HepG2 (cell line): ENCODE data around the gene IPO9. TPM values are rescaled to one million over a fixed set of nuclear protein-coding genes. Genes with fewer than 3 reads are reported as not detected.
A peak's percentile ranks its signal among the peaks of the same experiment; 100 is the strongest.

ENCODE experiments used
- ATAC-seq: fragments of 200-7000 bp; cut with Tn5 transposase; 3 replicates; pipeline ENCODE4 v1.9.1; 2020; ENCODE audit warnings: mild to moderate bottlenecking, moderate library complexity
- BruUV-seq: library from RNA; stranded (reverse); fragments of 400-500 nt; replicated peaks from 2 replicates; lab custom pipeline; 2021; lab: Mats Ljungman, UMichigan
- CTCF ChIA-PET: fragments of 300-600 bp; formaldehyde crosslinking; extraction: SDS; loops from one replicate; lab custom pipeline; 2021; ENCODE audit warnings: low total read pairs, inconsistent platforms, low intra/inter-chr PET ratio; lab: Yijun Ruan, JAX
- POLR2A ChIA-PET: fragments of 350-600 bp; sonication (Branson Sonifier 250); formaldehyde crosslinking; loops from one replicate; lab custom pipeline; 2020; ENCODE audit warnings: antibody characterized with exemption, inconsistent platforms; lab: Yijun Ruan, JAX
- DNase-seq: peaks from one replicate; pipeline ENCODE4 v3.0.0-alpha.2; 2015; ENCODE audit warnings: low spot score
- FAIRE-seq: peaks from 3 replicates; lab custom pipeline; 2011; peaks lifted over from hg19 to GRCh38; lab: Jason Lieb, UNC
- H2AFZ ChIP-seq: one replicate; pipeline ENCODE4 v1.6.1; 2011; ENCODE audit warnings: low read length, inconsistent platforms
- H3K27ac ChIP-seq: fragments of 300-600 bp; 3 replicates; pipeline ENCODE4 v1.8.0; 2011; ENCODE audit warnings: mixed run types, mild to moderate bottlenecking, mixed read lengths, low read length, inconsistent platforms; ENCODE audit not compliant: insufficient read depth; ENCODE audit errors: extremely low read length
- H3K27me3 ChIP-seq, 2 experiments: fragments of 200-600 bp in 1 of 2; 2 replicates in 1 of 2; 3 replicates in 1 of 2; pipeline versions ENCODE4 v1.6.0 to v1.8.0; 2011; ENCODE audit warnings: low read length in 2 of 2, mild to moderate bottlenecking in 2 of 2, moderate library complexity in 2 of 2, inconsistent platforms in 1 of 2; ENCODE audit not compliant: insufficient read depth in 2 of 2, control insufficient read depth in 1 of 2
- H3K36me3 ChIP-seq, 2 experiments: fragments of 200-600 bp in 1 of 2; replicated peaks in 1 of 2; 2 replicates in 1 of 2; 3 replicates in 1 of 2; pipeline versions ENCODE4 v1.5.1 to v1.8.0; 2011; ENCODE audit warnings: low read length in 2 of 2, inconsistent platforms in 1 of 2; ENCODE audit not compliant: insufficient read depth in 2 of 2, control insufficient read depth in 1 of 2
- H3K4me1 ChIP-seq: 2 replicates; pipeline ENCODE4 v1.5.1; 2012; ENCODE audit warnings: low read length, inconsistent platforms; ENCODE audit not compliant: insufficient read depth
- H3K4me2 ChIP-seq: 2 replicates; pipeline ENCODE4 v1.6.0; 2011; ENCODE audit warnings: low read depth, low read length, inconsistent platforms
- H3K4me3 ChIP-seq, 3 experiments: fragments of 200-600 bp in 1 of 3; sonication (generic), shearing (Covaris generic) in 1 of 3; replicated peaks in 1 of 3; 2 replicates each; pipeline ENCODE4 v1.5.1; 2011 to 2016; ENCODE audit warnings: low read length in 3 of 3, inconsistent platforms in 2 of 3, low read depth in 2 of 3, mild to moderate bottlenecking in 2 of 3, control low read depth in 1 of 3, mixed read lengths in 1 of 3; ENCODE audit not compliant: insufficient read depth in 1 of 3
- H3K79me2 ChIP-seq: one replicate; pipeline ENCODE4 v1.6.1; 2011; ENCODE audit warnings: low read length, inconsistent platforms; ENCODE audit not compliant: insufficient read depth
- H3K9ac ChIP-seq: 2 replicates; pipeline ENCODE4 v1.6.0; 2011; ENCODE audit warnings: mild to moderate bottlenecking, low read depth, low read length, inconsistent platforms; ENCODE audit not compliant: insufficient read depth
- H3K9me3 ChIP-seq: 2 replicates; pipeline ENCODE4 v1.5.1; 2012; ENCODE audit warnings: mild to moderate bottlenecking, low read length
- H4K20me1 ChIP-seq: 2 replicates; pipeline ENCODE4 v1.6.0; 2011; ENCODE audit warnings: inconsistent platforms, mild to moderate bottlenecking, low read length, moderate library complexity; ENCODE audit not compliant: insufficient read depth
- AGO2 ChIP-seq: fragments of 200-400 bp; formaldehyde crosslinking; optimal IDR thresholded peaks from 2 replicates; pipeline ENCODE3; 2017; ENCODE audit warnings: mild to moderate bottlenecking, low read depth, low read length, moderate library complexity
- HDAC1 ChIP-seq: sonication (generic); formaldehyde crosslinking; IDR thresholded peaks from 2 replicates; pipeline ENCODE4 v1.5.1; 2020; ENCODE audit warnings: mild to moderate bottlenecking, missing genetic modification reagents
- HNRNPLL ChIP-seq: fragments of 200-400 bp; formaldehyde crosslinking; IDR thresholded peaks from 2 replicates; pipeline ENCODE4 v1.6.1; 2017; ENCODE audit warnings: mild to moderate bottlenecking, low read depth, low read length; ENCODE audit not compliant: poor library complexity, severe bottlenecking
- IRF2 ChIP-seq: IDR thresholded peaks from 2 replicates; pipeline ENCODE4 v1.6.1; 2018; ENCODE audit warnings: missing genetic modification reagents, missing compliant biosample characterization
- MTA1 ChIP-seq: sonication (generic); formaldehyde crosslinking; IDR thresholded peaks from 2 replicates; pipeline ENCODE4 v1.4.0; 2020; ENCODE audit warnings: missing genetic modification reagents, mild to moderate bottlenecking, borderline replicate concordance
- NONO ChIP-seq, 2 experiments: fragments of 450-650 bp in 1 of 2; sonication (generic) in 1 of 2; formaldehyde crosslinking in 1 of 2; IDR thresholded peaks in 1 of 2; conservative IDR thresholded peaks in 1 of 2; 2 replicates each; pipeline versions ENCODE4 v1.6.1 to v1.8.0; 2017 to 2022; ENCODE audit warnings: mild to moderate bottlenecking in 1 of 2, missing genetic modification reagents in 1 of 2, moderate library complexity in 1 of 2
- RARG ChIP-seq: sonication (generic); formaldehyde crosslinking; IDR thresholded peaks from 2 replicates; pipeline ENCODE4 v1.4.0; 2020; ENCODE audit warnings: low read depth, mild to moderate bottlenecking, missing genetic modification reagents
- REST ChIP-seq, 2 experiments: IDR thresholded peaks; 2 replicates each; pipeline ENCODE4 v1.6.1; 2011 to 2012; ENCODE audit warnings: low read length in 2 of 2, borderline replicate concordance in 1 of 2, low read depth in 1 of 2, mild to moderate bottlenecking in 1 of 2, moderate library complexity in 1 of 2
- ZBTB14 ChIP-seq: sonication (generic); formaldehyde crosslinking; IDR thresholded peaks from 2 replicates; pipeline ENCODE4 v1.4.0; 2020; ENCODE audit warnings: missing genetic modification reagents
- ZBTB21 ChIP-seq: sonication (generic); formaldehyde crosslinking; IDR thresholded peaks from 2 replicates; pipeline ENCODE4 v1.4.0; 2020; ENCODE audit warnings: missing genetic modification reagents
- ZNF101 ChIP-seq: sonication (generic); formaldehyde crosslinking; IDR thresholded peaks from 2 replicates; pipeline ENCODE4 v1.4.0; 2020; ENCODE audit warnings: mild to moderate bottlenecking, low read depth, missing genetic modification reagents, borderline replicate concordance
- ZNF512 ChIP-seq: sonication (generic); formaldehyde crosslinking; IDR thresholded peaks from 2 replicates; pipeline ENCODE4 v1.4.0; 2020; ENCODE audit warnings: mild to moderate bottlenecking, missing genetic modification reagents
- ZNF674 ChIP-seq: sonication (generic); formaldehyde crosslinking; IDR thresholded peaks from 2 replicates; pipeline ENCODE4 v1.5.0; 2020; ENCODE audit warnings: low read depth, mild to moderate bottlenecking, missing genetic modification reagents
- ZSCAN22 ChIP-seq: sonication (generic); formaldehyde crosslinking; IDR thresholded peaks from 2 replicates; pipeline ENCODE4 v1.4.0; 2020; ENCODE audit warnings: mild to moderate bottlenecking, missing genetic modification reagents
- ZSCAN9 ChIP-seq: IDR thresholded peaks from 2 replicates; pipeline ENCODE4 v1.6.1; 2016; ENCODE audit warnings: borderline replicate concordance
- WGBS: methylation state at CpG from one replicate; pipeline ENCODE4 v1.1.6; 2017; ENCODE audit warnings: low lambda C conversion rate; 5-methylcytosine and 5-hydroxymethylcytosine counted together
- in situ Hi-C: cut with HindIII; loops from 2 replicates; pipeline ENCODE4 v1.10.0; 2017; ENCODE audit warnings: low pct_unique_long_range_greater_than_20kb; ENCODE audit not compliant: extremely low pct_ligation_motif_present
- intact Hi-C: fragments of 100-400 bp; cut with micrococcal nuclease; formaldehyde crosslinking; loops from one replicate; pipeline ENCODE4 v1.10.0; 2022; ENCODE audit not compliant: unreplicated experiment
- polyA plus RNA-seq, 8 experiments: library from polyadenylated mRNA; depleted of rRNA in 3 of 8; stranded (reverse) in 7 of 8; unstranded in 1 of 8; fragments of >200 nt; fragmentation: Illumina TruSeq in 4 of 8; extraction: Trizol in 4 of 8; gene quantifications; 2 replicates each; pipeline versions ENCODE4 v1.2.1 to v1.2.3, GENCODE V29; 2011 to 2016; ENCODE audit warnings: low read depth in 4 of 8, missing spikeins in 1 of 8, mixed read lengths in 1 of 8; ENCODE audit not compliant: insufficient read depth in 1 of 8
- total RNA-seq, 5 experiments: library from RNA; depleted of rRNA; stranded (reverse); fragments of >200 nt; fragmentation: Illumina TruSeq; extraction: Trizol; gene quantifications; 2 replicates each; pipeline ENCODE4 v1.2.3, GENCODE V29; 2016; ENCODE audit warnings: low read depth in 1 of 5

Gene IPO9
- total and polyA plus RNA-seq, 2 of the 13 experiments (the other 11 are each of a cell fraction or from before 2014, with no cell fraction given), result 31.0 to 34.8 TPM

- Histone ChIP-seq H3K36me3 (no peaks in the 10 kb centered on the region), H3K4me1 (no peaks in the 10 kb centered on the region), H3K4me2 (peak overlapping the region; percentile 31; the same call in 1 of the 2 replicates), H3K9ac (no peak overlapping the region), H3K27ac (no peak overlapping the region), H3K27me3 (no peaks in the 10 kb centered on the region), H3K9me3 (no peaks in the 10 kb centered on the region), H3K4me3 (peak overlapping the region in 1 of 3 experiments; percentile 28; a peak in 1 of 6 replicates), H3K79me2 (no peaks in the 10 kb centered on the region), H2AFZ (no peak overlapping the region), H4K20me1 (no peaks in the 10 kb centered on the region)
- no TSS peak for BruUV-seq
- ChIA-PET CTCF (interaction anchor here (0.7 to 2.7 kb wide), 3 partner anchors 14 to 223 kb away, joined by 5 to 28 read pairs (median 5); no protein-coding TSS in a partner anchor), POLR2A (interaction anchor here (1.1 to 1.9 kb wide), 4 partner anchors 59 to 111 kb away, joined by 3 to 6 read pairs (median 3); partner anchors contain the start of genes RNPEP and TIMM17A)
- intact Hi-C loops (loop anchor here (5.0 to 10.0 kb wide), 2 partner anchors 61 to 219 kb away; partner anchors contain the start of gene TIMM17A), in situ Hi-C loops (loop anchor here (5.0 kb wide), 1 partner anchor 236 kb away; no protein-coding TSS in a partner anchor)
- ATAC-seq (peak; percentile 93), DNase-seq (peak; percentile 78), FAIRE-seq (peak; percentile 91)
- WGBS, result 11% methylated on average over 10 of the region's 10 CpGs
- TF ChIP-seq ZSCAN9 (CRISPR knock-in tag) (no peak), IRF2 (CRISPR knock-in tag) (0 out of 2 replicates have a peak, but pooled peaks have one; percentile 47), HNRNPLL (no peak), ZNF101 (CRISPR knock-in tag) (no peak), ZNF512 (CRISPR knock-in tag) (no peak), AGO2 (no peak), NONO (IDR thresholded peaks at IDR 0.05) (no peak), NONO (CRISPR knock-in tag; conservative IDR thresholded peaks at IDR 0.05) (no peak), HDAC1 (CRISPR knock-in tag) (no peak), ZNF674 (CRISPR knock-in tag) (no peak), ZSCAN22 (CRISPR knock-in tag) (no peak), ZBTB14 (no peak), RARG (no peak), ZBTB21 (CRISPR knock-in tag) (peak; percentile 68; the same call in 1 of the 2 replicates), MTA1 (no peak), REST (IDR thresholded peaks at IDR 0.05; ENCODE audit: borderline replicate concordance in 1 of 2, low read depth in 1 of 2, low read length in 2 of 2) (no peak)
Observed at GRCh38 chr1:201895913-201896807, 67.2 kb downstream of the IPO9 start.
